Posterior cingulate gyrus (tissue), 11 donors: ENCODE data around the gene ERBB2.
"Not testable (repeated sequence)": the region's sequence is repeated elsewhere in the genome, so short reads cannot be mapped to it uniquely, and the experiment has no call there.

Source experiments
- DNase-seq, 10 donors: peaks; one replicate each; pipeline versions ENCODE4 v3.0.0 to v3.0.0-alpha.2; 2020 to 2021; ENCODE audit warnings: mixed read lengths in 3 of 10
- intact Hi-C: fragments of 100-400 bp; cut with DNase I; formaldehyde crosslinking; loops from one replicate; pipeline ENCODE4 v1.15.1; 2023

ERBB2 gene

GRCh38 chr17:39676198-39676819, 23.6 kb upstream of the ERBB2 start:
- DNase-seq: peak in 8 of 10 donors; percentile 70 to 96 (median 79)
- intact Hi-C loops: no loop called here

DNA sequence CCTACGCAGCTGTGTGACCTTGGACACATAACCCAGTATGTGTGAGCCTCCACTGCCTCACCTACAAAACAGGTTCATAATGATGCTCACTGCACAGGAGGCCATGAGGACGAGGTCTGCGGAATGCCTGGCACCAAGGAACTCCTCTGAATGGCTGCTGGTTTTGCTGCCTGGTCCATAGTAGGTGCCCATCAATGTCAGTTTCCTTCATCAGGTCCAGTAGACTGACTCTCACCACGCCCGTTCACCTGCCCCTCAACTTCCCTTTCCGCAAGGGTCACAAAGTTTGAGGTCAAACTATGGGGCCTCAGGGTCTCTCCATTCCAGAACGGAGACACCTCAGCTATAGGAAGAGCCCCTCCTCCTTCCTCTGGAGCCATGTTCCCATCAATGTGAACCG, 22.8 kb upstream of the ERBB2 start:
- intact Hi-C loops: no loop called here
- DNase-seq: no peak

GRCh38 chr17:39677542-39678339, 22.1 kb upstream of the ERBB2 start:
- peak in 6 of 10 donors; percentile 47 to 93 (median 59) for DNase-seq
- intact Hi-C loops: no loop called here

DNA sequence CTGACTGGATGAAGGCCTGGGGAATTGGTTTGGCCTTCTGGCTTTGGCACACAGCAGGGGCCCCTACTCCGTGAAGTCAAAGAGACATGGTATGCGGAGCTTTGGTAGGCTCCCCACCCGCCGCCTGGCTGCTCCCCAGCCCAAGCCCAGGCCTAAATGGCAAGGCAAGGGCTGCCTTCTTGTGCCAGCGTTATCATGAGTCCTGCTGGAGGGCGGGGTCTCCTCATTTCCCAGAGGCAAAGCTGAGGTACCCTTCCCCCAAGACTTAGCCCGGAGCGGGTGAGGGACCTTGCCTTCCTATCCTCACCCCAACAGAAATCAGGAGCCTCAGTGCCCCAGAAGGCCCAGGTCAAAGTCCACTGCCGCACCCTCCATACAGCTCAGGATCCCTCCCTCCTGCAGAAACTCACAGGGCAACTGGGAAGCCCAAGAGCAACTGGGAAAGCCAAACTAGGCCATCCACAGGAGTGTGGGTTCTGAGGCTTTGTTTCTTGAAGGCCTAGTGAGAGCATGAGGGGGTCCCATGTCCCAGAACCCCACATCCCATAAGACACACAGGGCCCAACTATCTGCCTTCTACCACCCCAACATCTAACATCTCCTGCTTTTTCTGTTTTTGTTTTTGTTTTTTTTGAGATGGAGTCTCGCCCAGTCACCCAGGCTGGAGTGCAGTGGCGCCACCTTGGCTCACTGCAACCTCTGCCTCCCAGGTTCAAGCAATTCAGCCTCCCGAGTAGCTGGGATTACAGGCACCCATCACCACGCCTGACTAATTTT, 21.3 kb upstream of the ERBB2 start:
- DNase-seq: no peak
- intact Hi-C loops: no loop called here

DNA sequence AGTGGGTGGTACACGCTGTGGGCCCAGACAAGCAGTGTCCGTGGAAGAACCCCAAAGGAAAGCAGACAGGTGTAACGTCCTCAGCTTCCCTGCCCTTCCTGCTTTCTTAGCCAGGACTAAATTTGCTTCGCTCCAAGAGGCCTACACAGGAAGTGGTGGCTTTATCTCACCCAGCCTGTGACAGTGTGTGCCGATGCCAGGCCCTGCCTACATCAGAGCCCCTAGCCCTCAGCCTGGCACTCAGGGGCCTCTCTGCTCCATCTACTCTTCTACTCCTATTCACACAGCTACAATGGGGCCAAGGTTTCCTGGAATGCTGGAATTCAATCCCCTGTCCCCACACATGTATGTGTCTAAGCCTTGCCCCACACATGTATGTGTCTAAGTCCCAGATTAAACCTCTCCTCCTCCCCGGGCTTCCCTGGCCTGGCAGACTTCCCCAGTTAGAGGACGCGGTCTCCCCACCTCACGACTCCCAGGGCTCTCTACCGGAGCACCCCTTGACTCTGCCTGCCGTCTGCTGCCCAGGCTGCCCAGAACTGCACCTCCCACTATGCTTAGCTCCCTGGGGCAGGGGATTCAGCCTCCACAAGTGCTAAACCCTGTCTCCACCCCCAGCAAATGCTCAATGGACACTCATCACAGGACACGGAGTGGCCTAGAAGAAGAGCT, 20.2 kb upstream of the ERBB2 start:
- intact Hi-C loops: no loop called here
- DNase-seq: peak in 1 of 10 donors; percentile 70

DNA sequence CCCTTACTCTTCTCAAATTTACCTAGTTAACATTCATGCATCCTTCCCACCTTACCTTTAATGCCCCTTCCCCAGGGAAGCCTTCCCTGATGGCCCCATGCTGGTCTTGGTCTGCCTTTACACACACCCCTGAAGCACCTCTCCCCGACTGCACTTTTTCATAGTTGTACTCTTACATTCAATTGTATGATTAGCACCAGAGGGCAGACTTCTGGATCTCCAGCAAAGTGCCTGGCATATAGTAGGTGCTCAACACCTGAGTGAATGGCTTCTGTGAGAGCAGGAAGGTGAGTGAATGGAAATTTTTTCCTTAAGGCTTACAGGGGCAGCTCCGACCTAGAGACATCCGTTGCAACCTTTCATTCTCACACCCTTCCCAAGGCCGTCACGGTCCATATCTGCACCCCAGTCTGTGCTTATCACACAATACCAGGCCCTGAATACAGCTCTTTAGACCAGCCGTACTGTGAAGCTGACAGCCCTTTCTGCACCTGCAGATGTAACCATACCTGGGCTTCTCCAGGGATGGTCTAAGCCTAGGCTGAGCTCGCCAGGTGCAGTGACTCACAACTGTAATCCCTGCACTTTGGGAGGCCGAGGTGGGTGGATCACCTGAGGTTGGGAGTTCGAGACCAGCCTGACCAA, 16.4 kb upstream of the ERBB2 start:
- intact Hi-C loops: no loop called here
- no peak for DNase-seq

DNA sequence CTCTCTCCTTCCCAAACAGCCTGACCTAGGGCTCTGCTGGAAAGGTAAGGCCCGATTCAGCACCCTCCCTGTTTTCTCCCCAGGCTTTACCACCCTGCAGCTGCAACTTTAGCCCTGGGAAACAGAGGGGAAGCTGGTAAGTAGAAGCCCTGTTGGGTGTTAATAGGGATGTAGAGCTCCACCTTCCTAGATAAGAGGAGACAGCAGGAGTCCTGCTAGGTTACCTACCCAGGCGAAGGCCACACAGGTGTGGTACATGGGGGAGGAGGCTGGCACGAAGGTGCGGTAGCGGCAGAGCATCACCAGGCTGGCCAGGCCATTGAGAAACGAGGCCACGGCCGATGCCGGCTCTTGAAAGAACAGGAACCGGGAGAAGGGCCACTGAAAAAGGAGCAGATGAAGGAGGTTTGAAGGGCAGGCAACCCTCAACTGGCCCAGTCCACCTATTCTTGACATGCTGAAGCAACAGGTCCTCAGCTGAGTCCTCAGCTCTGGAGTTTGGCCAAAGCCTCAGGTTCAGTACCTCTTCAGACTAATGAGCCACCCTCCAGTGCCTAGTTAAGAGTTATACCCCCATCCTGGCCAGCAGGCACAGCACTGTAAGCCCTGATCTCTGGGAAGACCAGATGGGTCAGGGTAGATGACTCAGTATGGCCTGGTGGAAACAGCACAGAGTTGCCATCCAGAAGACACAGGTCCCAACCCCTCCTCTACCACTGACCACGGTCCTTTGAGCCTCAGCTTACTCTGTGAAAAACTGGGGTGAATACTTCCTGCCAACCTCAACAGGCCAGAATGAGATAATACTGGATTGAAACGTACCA, 15.3 kb upstream of the ERBB2 start:
- no peak for DNase-seq
- intact Hi-C loops: no loop called here

DNA sequence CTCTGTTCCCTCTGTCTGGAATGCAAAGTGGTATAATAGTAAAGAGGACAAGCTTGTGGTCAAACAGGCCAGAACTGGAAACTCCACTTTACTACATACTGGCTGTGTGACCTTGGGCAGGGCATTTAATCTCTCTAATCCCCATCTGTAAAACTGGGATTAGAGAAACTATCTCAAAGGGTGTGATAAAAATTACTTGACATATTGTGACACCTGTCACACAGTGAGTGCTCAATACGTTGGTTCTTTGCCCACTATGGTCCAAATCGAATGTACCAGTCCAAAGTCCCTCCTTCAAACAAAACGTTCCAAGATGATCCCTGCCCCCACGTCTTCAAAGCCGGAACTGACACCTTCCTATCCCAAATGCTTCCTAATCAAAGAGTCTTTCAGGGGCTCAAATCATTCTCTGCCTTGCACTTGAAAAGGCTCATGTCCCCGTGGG, 12.7 kb upstream of the ERBB2 start:
- DNase-seq: no peak
- intact Hi-C loops: no loop called here

DNA sequence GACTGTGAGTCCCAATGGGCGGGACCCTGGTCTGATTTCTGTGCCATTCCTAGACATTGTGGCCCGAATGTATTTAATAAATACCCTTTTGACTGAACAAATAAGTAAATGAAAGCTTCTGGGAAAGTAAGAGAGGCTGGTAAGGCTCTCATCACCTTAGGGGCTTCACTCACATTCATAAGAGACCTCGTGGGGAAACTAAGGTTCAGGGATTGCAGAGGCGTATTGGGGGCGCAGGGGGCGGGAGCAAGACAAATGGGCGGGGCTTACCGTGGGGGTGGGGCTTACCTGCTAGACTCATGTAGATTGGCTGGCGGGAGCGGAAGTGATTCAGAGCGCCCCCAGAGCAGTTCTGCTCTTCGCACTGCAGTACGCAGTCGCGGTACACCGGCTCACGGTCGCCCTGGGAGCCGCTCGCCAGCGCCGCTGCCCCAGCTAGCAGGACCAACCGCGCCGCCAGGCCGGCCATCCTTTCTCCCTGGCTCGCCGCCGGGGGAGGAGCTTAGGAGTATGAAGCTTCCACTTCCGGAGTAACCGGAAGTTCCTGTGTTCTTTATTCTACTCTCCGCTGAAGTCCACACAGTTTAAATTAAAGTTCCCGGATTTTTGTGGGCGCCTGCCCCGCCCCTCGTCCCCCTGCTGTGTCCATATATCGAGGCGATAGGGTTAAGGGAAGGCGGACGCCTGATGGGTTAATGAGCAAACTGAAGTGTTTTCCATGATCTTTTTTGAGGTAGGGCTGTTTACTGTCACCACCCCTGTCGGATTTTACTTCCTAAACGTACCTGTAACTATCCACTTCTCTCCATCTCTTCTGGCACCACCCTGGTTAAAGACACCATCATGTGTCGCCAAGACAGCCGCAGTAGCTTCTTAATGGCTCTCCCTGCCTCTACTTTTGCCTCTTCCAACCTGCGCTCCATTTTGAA, 12.1 kb upstream of the ERBB2 start, which contains the start of gene PGAP3:
TSS of gene PGAP3 (minus strand) at position 512 of the 929 bp plus-strand sequence. CDS start at position 469, 43 bp downstream.
- intact Hi-C loops: loop anchor here (2.0 kb wide), 1 partner anchor 43 kb away; the partner anchor contains the start of gene MIEN1
- peak; percentile 67 to 96 (median 80) for DNase-seq

DNA sequence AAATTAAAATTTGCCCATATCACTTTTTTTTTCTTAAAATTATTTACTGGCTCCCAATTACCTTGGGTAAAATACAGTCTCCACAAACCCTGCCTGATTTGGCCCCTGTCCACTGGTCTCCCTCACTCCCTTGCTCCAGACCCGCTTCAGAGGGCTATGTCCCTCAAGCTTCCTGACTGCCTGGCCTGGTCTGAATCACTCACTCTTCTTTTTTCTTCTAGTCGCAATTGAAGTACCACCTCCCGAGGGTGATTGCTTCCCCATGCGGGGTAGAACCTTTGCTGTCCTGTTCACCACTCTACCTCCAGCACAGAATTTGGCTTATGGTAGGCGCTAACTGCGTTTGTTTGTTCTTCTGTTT, 11.4 kb upstream of the ERBB2 start:
- intact Hi-C loops: loop anchor here (2.0 kb wide), 1 partner anchor 42 kb away; the partner anchor contains the start of gene MIEN1
- DNase-seq: no peak

GRCh38 chr17:39688945-39689344, 10.9 kb upstream of the ERBB2 start:
- DNase-seq: no peak
- intact Hi-C loops: loop anchor here (2.0 kb wide), 1 partner anchor 42 kb away; the partner anchor contains the start of gene MIEN1

DNA sequence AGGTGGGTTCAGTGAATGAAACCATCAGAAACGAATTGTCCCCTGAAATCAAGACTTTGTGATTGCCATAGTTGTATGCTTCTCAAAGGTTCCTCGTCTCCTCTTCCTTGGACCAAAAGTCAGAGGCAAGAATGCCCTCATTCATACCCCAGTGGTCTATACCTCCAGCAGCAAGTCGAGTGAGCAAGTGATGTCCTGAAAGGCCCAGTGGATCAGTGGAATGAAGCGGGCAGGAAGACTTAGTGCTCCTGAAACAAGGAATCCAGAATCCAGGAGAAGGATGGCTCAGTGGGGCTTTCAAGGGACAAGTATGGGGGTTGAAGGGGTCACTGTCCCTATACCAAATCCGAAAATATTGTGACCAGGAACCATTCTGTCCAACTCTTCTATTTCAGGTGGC, 5.3 kb upstream of the ERBB2 start:
- intact Hi-C loops: no loop called here
- DNase-seq: no peak

DNA sequence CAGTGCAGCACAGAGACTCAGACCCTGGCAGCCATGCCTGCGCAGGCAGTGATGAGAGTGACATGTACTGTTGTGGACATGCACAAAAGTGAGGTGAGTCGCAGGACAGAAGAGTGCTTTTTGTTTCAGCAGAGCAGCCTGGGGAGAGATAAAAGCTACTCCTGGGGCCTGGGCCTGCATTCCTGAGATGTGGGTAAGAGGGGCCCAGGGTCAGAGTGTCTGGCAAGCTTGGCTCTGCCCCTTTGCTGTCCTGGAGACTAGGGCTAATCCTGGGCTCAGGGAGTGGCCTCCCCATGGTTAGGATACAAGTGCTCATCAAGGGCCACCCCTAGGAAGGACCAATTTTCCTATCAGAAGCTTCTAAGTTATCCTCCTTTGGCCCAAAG, 4.8 kb upstream of the ERBB2 start:
- intact Hi-C loops: no loop called here
- no peak for DNase-seq

- no peak for DNase-seq
- intact Hi-C loops: no loop called here
Measured at GRCh38 chr17:39696731-39697130, 3.1 kb upstream of the ERBB2 start.

- intact Hi-C loops: no loop called here
- peak in 1 of 10 donors; percentile 41 for DNase-seq
Measured at GRCh38 chr17:39697961-39698360, 1.9 kb upstream of the ERBB2 start.

GRCh38 chr17:39699157-39699817, 577 bp upstream of the ERBB2 start:
- DNase-seq: peak in 1 of 10 donors; percentile 10
- intact Hi-C loops: not testable (repeated sequence)
